Psoas muscle (tissue), 8 donors: ENCODE results near the gene ZNF100. TPM values are rescaled to one million over a fixed set of nuclear protein-coding genes. Genes with fewer than 3 reads are reported as not detected.
"Not testable (repeated sequence)": the region's sequence is repeated elsewhere in the genome, so short reads cannot be mapped to it uniquely, and the experiment has no call there.

ENCODE experiments used
- ATAC-seq, 4 donors: fragments of 200-7000 bp; cut with Tn5 transposase; one replicate each; pipeline ENCODE4 v1.9.1; 2020; ENCODE audit warnings: moderate library complexity in 3 of 4, mild to moderate bottlenecking in 2 of 4
- DNase-seq, 2 donors: peaks; one replicate each; pipeline ENCODE4 v3.0.0-alpha.2; 2020
- H3K27ac ChIP-seq: fragments of 200-600 bp; one replicate; pipeline ENCODE4 v1.8.0; 2022
- H3K27me3 ChIP-seq, 3 donors: fragments of 200-600 bp in 1 of 3; one replicate each; pipeline versions ENCODE4 v1.6.1 to v1.8.0; 2013 to 2022; ENCODE audit warnings: low read length in 2 of 3, mild to moderate bottlenecking in 2 of 3, moderate library complexity in 1 of 3; ENCODE audit not compliant: insufficient read depth in 3 of 3
- H3K36me3 ChIP-seq, 2 donors: fragments of 200-600 bp in 1 of 2; one replicate each; pipeline versions ENCODE4 v1.6.1 to v1.8.0; 2013 to 2022; ENCODE audit warnings: low read depth in 1 of 2, mild to moderate bottlenecking in 1 of 2, moderate library complexity in 1 of 2; ENCODE audit not compliant: insufficient read depth in 1 of 2
- H3K4me1 ChIP-seq: fragments of 200-600 bp; one replicate; pipeline ENCODE4 v1.8.0; 2022
- H3K4me3 ChIP-seq: fragments of 200-600 bp; one replicate; pipeline ENCODE4 v1.8.0; 2022; ENCODE audit warnings: mild to moderate bottlenecking
- H3K9me3 ChIP-seq: fragments of 200-600 bp; one replicate; pipeline ENCODE4 v1.8.0; 2022
- WGBS, 3 donors: extraction: QIAGEN DNeasy Blood & Tissue Kit; methylation state at CpG; one replicate each; pipeline versions ENCODE4 v1.1.6 to v1.1.7; 2013; 5-methylcytosine and 5-hydroxymethylcytosine counted together
- intact Hi-C, 2 donors: fragments of 100-400 bp; cut with DNase I; formaldehyde crosslinking; loops; one replicate each; pipeline versions ENCODE4 v1.11.0 to v1.14.2; 2022
- polyA plus RNA-seq, 3 donors: library from polyadenylated mRNA; stranded (reverse); fragments of 200-250 nt; gene quantifications; one replicate each; pipeline ENCODE4 v1.2.3, GENCODE V29; 2013
- total RNA-seq, 4 donors: library from RNA; stranded (reverse); fragmentation: NEBNext Ultra II Directional in 2 of 4; extraction: Animal tissue kit (Norgen Biotek cat#: 25700) in 2 of 4; gene quantifications; one replicate each; pipeline versions ENCODE4 v1.2.1 to v1.2.4, GENCODE V29; 2021 to 2023
- TF ChIP-seq, protein P1 (sequence below): fragments of 200-600 bp; IDR thresholded peaks from one replicate; pipeline ENCODE4 v1.8.0; 2022; ENCODE audit warnings: antibody characterized with exemption
- donor health status: healthy with polysubstance abuse.
- donor health status: DM: no; HTN: no; CAD: no; lungs with moderate emphysema.
- donor health status: Bipolar disorder and iron deficiency.
- donor health status: healthy.
- donor health status: DM: yes; HTN: yes; CAD: no.
- donor health status: DM: no; HTN: no; CAD: no.
- donor health status: DM: no; HTN: no; CAD: no.
- donor health status: DM: yes; HTN: yes; CAD: no.

Gene ZNF100
- total and polyA plus RNA-seq, 7 donors = 0.65 to 6.0 (median 3.9) TPM

DNA sequence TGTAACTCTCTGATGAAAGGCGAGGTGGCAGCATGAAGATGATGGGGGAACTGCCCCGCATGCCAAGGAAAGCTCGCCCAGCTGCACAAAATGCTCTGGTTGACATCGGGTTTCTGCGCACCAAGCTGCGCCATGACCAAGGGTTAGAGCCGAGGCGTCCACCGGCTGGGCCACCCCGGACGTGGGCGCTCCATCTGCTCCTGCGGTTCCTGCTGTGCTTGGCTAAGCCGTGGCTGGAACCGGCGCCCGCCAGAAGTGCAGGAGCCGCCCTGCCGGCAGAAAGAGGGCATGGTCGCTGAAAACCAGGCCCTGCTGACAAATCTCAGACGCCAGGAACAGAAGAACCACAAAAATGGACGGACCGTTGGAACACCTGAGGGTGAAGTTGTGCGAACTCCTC, 57.9 kb downstream of the ZNF100 start:
- TF ChIP-seq, protein P1, sequence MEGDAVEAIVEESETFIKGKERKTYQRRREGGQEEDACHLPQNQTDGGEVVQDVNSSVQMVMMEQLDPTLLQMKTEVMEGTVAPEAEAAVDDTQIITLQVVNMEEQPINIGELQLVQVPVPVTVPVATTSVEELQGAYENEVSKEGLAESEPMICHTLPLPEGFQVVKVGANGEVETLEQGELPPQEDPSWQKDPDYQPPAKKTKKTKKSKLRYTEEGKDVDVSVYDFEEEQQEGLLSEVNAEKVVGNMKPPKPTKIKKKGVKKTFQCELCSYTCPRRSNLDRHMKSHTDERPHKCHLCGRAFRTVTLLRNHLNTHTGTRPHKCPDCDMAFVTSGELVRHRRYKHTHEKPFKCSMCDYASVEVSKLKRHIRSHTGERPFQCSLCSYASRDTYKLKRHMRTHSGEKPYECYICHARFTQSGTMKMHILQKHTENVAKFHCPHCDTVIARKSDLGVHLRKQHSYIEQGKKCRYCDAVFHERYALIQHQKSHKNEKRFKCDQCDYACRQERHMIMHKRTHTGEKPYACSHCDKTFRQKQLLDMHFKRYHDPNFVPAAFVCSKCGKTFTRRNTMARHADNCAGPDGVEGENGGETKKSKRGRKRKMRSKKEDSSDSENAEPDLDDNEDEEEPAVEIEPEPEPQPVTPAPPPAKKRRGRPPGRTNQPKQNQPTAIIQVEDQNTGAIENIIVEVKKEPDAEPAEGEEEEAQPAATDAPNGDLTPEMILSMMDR = no peak
- H3K27ac ChIP-seq = no peak overlapping the region
- no peak overlapping the region for H3K4me3 ChIP-seq
- no peaks in the 10 kb centered on the region for H3K36me3 ChIP-seq
- 93 to 95% (median 94%) methylated on average over 22 to 24 of the region's 24 CpGs for WGBS, 3 donors
- ATAC-seq (no peak), DNase-seq (no peak)
- H3K9me3 ChIP-seq = peaks cover 7% of the 10 kb centered on the region
- intact Hi-C loops = no loop called here
- H3K27me3 ChIP-seq = no peaks in the 10 kb centered on the region
- H3K4me1 ChIP-seq = no peaks in the 10 kb centered on the region

DNA sequence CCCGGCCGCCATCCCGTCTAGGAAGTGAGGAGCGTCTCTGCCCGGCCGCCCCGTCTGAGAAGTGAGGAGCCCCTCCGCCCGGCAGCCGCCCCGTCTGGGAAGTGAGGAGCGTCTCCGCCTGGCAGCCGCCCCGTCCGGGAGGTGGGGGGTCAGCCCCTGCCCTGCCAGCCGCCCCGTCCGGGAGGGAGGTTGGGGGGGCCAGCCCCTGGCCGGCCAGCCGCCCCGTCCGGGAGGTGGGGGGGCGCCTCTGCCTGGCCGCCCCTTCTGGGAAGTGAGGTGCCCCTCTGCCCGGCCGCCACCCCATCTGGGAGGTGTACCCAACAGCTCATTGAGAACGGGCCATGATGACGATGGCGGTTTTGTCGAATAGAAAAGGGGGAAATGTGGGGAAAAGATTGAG, 59.5 kb downstream of the ZNF100 start:
- ATAC-seq, H3K9me3 ChIP-seq, H3K4me3 ChIP-seq, H3K27ac ChIP-seq, H3K36me3 ChIP-seq, intact Hi-C loops, H3K27me3 ChIP-seq, H3K4me1 ChIP-seq, DNase-seq: not testable (repeated sequence)
- WGBS, 3 donors = 93 to 98% (median 94%) methylated on average over 18 to 31 of the region's 31 CpGs

DNA sequence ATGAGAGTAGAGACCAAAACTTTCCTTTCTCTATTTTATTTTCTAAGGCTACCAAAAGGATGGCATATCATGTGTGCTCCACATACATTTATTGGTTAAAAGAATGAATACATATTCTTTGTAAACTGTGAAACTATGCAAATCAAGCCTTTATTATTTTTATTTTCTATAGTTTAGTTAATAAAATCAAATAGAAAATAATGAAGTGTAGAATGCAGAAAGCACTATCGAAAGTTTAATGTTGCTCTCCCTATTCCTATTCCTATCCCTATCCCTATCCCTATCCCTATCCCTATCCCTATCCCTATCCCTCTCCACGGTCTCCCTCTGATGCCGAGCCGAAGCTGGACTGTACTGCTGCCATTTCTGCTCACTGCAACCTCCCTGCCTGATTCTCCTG, 60.3 kb downstream of the ZNF100 start:
- Histone ChIP-seq H3K27ac (no peak overlapping the region), H3K4me1 (no peaks in the 10 kb centered on the region), H3K9me3 (peaks cover 7% of the 10 kb centered on the region), H3K36me3 (no peaks in the 10 kb centered on the region), H3K27me3 (no peaks in the 10 kb centered on the region), H3K4me3 (no peak overlapping the region)
- DNase-seq = no peak
- TF ChIP-seq, protein P1 = no peak
- 87 to 93% (median 90%) methylated on average over 4 of the region's 4 CpGs for WGBS, 3 donors
- no peak for ATAC-seq
- intact Hi-C loops = no loop called here

DNA sequence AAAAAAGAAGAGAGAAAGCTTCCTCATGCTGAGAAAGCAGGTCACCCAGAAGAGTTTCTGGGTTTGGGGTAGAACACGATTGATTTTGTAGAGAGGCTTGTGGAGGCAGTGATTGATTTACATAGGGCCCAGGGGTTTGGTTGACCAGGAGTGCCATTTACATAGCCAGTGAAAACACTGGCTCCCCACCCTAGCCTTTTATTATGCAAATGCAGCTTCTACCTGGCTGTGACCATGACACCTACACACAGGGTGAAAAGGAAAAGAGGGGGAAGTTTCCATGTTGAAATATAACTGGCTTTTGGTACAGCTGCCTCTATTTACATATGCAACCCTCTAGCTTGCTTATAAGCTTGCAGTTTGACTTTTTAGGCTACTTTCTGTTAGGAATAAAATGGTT, 62.0 kb downstream of the ZNF100 start:
- WGBS, 3 donors = 9 to 48% (median 13%) methylated on average over 1 of the region's 1 CpG
- no peak for ATAC-seq
- Histone ChIP-seq H3K4me3 (no peak overlapping the region), H3K27ac (no peak overlapping the region), H3K36me3 (no peaks in the 10 kb centered on the region), H3K4me1 (no peaks in the 10 kb centered on the region), H3K27me3 (no peaks in the 10 kb centered on the region), H3K9me3 (peaks cover 7% of the 10 kb centered on the region)
- DNase-seq = no peak
- intact Hi-C loops = no loop called here
- TF ChIP-seq, protein P1 = no peak

DNA sequence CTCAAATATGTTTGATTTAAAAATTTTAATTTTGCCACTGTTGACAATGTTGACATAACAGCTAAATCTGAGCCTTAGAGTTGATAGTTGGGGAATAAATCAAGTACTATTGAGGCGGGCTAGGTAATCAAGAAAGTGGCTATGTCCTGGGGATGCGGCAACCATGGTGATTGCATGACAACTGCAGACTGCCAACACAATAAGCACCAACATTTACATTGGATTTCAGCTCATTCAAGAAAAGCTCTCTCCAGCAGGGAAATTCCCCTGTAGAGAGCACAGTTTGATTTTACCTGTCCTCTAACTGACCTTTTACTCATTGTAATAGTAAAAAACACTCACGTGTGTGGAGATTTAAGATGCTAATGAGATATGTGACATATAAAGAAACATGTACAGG, 63.1 kb downstream of the ZNF100 start:
- Histone ChIP-seq H3K27me3 (no peaks in the 10 kb centered on the region), H3K9me3 (peaks cover 1% of the 10 kb centered on the region), H3K4me1 (no peaks in the 10 kb centered on the region), H3K4me3 (no peak overlapping the region), H3K36me3 (no peaks in the 10 kb centered on the region), H3K27ac (no peak overlapping the region)
- TF ChIP-seq, protein P1 = no peak
- 41 to 48% (median 46%) methylated on average over 3 of the region's 3 CpGs for WGBS, 3 donors
- ATAC-seq = no peak
- intact Hi-C loops = no loop called here
- DNase-seq = no peak
